HepG2 (cell line): ENCODE measurements around the gene CAPZA1. TPM values are rescaled to one million over a fixed set of nuclear protein-coding genes. Genes with fewer than 3 reads are reported as not detected.

Experiments
- DMTF1 ChIP-seq: sonication (generic); formaldehyde crosslinking; IDR thresholded peaks from 2 replicates; pipeline ENCODE4 v1.4.0; 2020; ENCODE audit warnings: mild to moderate bottlenecking, missing genetic modification reagents
- FOXJ3 ChIP-seq: sonication (generic); formaldehyde crosslinking; IDR thresholded peaks from 2 replicates; pipeline ENCODE4 v1.4.0; 2020; ENCODE audit warnings: missing genetic modification reagents, mild to moderate bottlenecking, borderline replicate concordance
- HMG20A ChIP-seq: IDR thresholded peaks from 2 replicates; pipeline ENCODE4 v1.6.1; 2016; ENCODE audit warnings: borderline replicate concordance
- MED13 ChIP-seq: sonication (generic); formaldehyde crosslinking; IDR thresholded peaks from 2 replicates; pipeline ENCODE4 v1.5.0; 2020; ENCODE audit warnings: missing genetic modification reagents
- MEF2D ChIP-seq: sonication (generic); formaldehyde crosslinking; IDR thresholded peaks from 2 replicates; pipeline ENCODE4 v1.5.1; 2020; ENCODE audit warnings: mild to moderate bottlenecking, missing genetic modification reagents
- PAF1 ChIP-seq: IDR thresholded peaks from 2 replicates; pipeline ENCODE4 v1.6.1; 2016; ENCODE audit warnings: missing genetic modification reagents, missing compliant biosample characterization
- PHF5A ChIP-seq: IDR thresholded peaks from one replicate; pipeline ENCODE4 v1.6.1; 2018; ENCODE audit warnings: low read depth, missing genetic modification reagents; ENCODE audit not compliant: unreplicated experiment
- PLRG1 ChIP-seq: fragments of 450-650 bp; conservative IDR thresholded peaks from 2 replicates; pipeline ENCODE4 v1.6.1; 2016
- POGK ChIP-seq: sonication (generic); formaldehyde crosslinking; conservative IDR thresholded peaks from 2 replicates; pipeline ENCODE4 v1.8.0; 2022; ENCODE audit warnings: mild to moderate bottlenecking, moderate library complexity, missing genetic modification reagents
- REPIN1 ChIP-seq: sonication (generic); formaldehyde crosslinking; IDR thresholded peaks from 2 replicates; pipeline ENCODE4 v1.8.0; 2022; ENCODE audit warnings: missing genetic modification reagents, low read depth, mild to moderate bottlenecking, borderline replicate concordance
- SALL2 ChIP-seq: sonication (generic); formaldehyde crosslinking; IDR thresholded peaks from 2 replicates; pipeline ENCODE4 v1.8.1; 2023; ENCODE audit warnings: mild to moderate bottlenecking, missing genetic modification reagents, inconsistent platforms
- SAP130 ChIP-seq: IDR thresholded peaks from 2 replicates; pipeline ENCODE4 v1.6.1; 2016; ENCODE audit warnings: low read depth
- SMAD9 ChIP-seq: sonication (generic); formaldehyde crosslinking; IDR thresholded peaks from 2 replicates; pipeline ENCODE4 v1.5.1; 2020; ENCODE audit warnings: mild to moderate bottlenecking, missing genetic modification reagents
- SPEN ChIP-seq: sonication (generic); formaldehyde crosslinking; IDR thresholded peaks from 2 replicates; pipeline ENCODE4 v1.5.1; 2020; ENCODE audit warnings: low read depth, mild to moderate bottlenecking, missing genetic modification reagents
- THAP8 ChIP-seq: sonication (generic); formaldehyde crosslinking; IDR thresholded peaks from 2 replicates; pipeline ENCODE4 v1.5.1; 2020; ENCODE audit warnings: missing genetic modification reagents, mild to moderate bottlenecking, borderline replicate concordance
- TOE1 ChIP-seq: sonication (generic); formaldehyde crosslinking; IDR thresholded peaks from 2 replicates; pipeline ENCODE4 v1.4.0; 2020; ENCODE audit warnings: mild to moderate bottlenecking, missing genetic modification reagents
- TRIM24 ChIP-seq: sonication (generic); formaldehyde crosslinking; IDR thresholded peaks from 2 replicates; pipeline ENCODE4 v1.8.0; 2022; ENCODE audit warnings: mild to moderate bottlenecking, missing genetic modification reagents
- TSC22D2 ChIP-seq: sonication (generic); formaldehyde crosslinking; IDR thresholded peaks from 2 replicates; pipeline ENCODE4 v1.5.1; 2020; ENCODE audit warnings: missing genetic modification reagents, mild to moderate bottlenecking, borderline replicate concordance
- ZFP41 ChIP-seq: sonication (generic); formaldehyde crosslinking; IDR thresholded peaks from 2 replicates; pipeline ENCODE4 v1.4.0; 2020; ENCODE audit warnings: mild to moderate bottlenecking, missing genetic modification reagents, borderline replicate concordance
- ZNF451 ChIP-seq: sonication (generic); formaldehyde crosslinking; IDR thresholded peaks from 2 replicates; pipeline ENCODE4 v1.5.0; 2020; ENCODE audit warnings: mild to moderate bottlenecking, missing genetic modification reagents
- ZNF496 ChIP-seq: sonication (generic); formaldehyde crosslinking; IDR thresholded peaks from 2 replicates; pipeline ENCODE4 v1.8.1; 2023; ENCODE audit warnings: mild to moderate bottlenecking, moderate library complexity, missing genetic modification reagents; ENCODE audit not compliant: insufficient replicate concordance
- ZNF644 ChIP-seq: IDR thresholded peaks from 2 replicates; pipeline ENCODE4 v1.6.1; 2016; ENCODE audit warnings: low read depth
- ZNF724P ChIP-seq: sonication (generic); formaldehyde crosslinking; IDR thresholded peaks from 2 replicates; pipeline ENCODE4 v1.8.0; 2022; ENCODE audit warnings: missing genetic modification reagents, borderline replicate concordance
- ZUFSP ChIP-seq: sonication (generic); formaldehyde crosslinking; IDR thresholded peaks from 2 replicates; pipeline ENCODE4 v1.9.0; 2021; ENCODE audit warnings: missing genetic modification reagents, mild to moderate bottlenecking, borderline replicate concordance
- polyA plus RNA-seq, 8 experiments: library from polyadenylated mRNA; depleted of rRNA in 3 of 8; stranded (reverse) in 7 of 8; unstranded in 1 of 8; fragments of >200 nt; fragmentation: Illumina TruSeq in 4 of 8; extraction: Trizol in 4 of 8; gene quantifications; 2 replicates each; pipeline versions ENCODE4 v1.2.1 to v1.2.3, GENCODE V29; 2011 to 2016; ENCODE audit warnings: low read depth in 4 of 8, missing spikeins in 1 of 8, mixed read lengths in 1 of 8; ENCODE audit not compliant: insufficient read depth in 1 of 8
- total RNA-seq, 5 experiments: library from RNA; depleted of rRNA; stranded (reverse); fragments of >200 nt; fragmentation: Illumina TruSeq; extraction: Trizol; gene quantifications; 2 replicates each; pipeline ENCODE4 v1.2.3, GENCODE V29; 2016; ENCODE audit warnings: low read depth in 1 of 5

Gene CAPZA1
- total and polyA plus RNA-seq, 2 of the 13 experiments (the other 11 are each of a cell fraction or from before 2014, with no cell fraction given), result 67.0 to 117 TPM

GRCh38 chr1:112674986-112675727 is 55.5 kb downstream of the CAPZA1 start (continued):
- TF ChIP-seq THAP8 (no peak), MED13 (CRISPR knock-in tag) (no peak), ZFP41 (no peak), ZNF451 (CRISPR knock-in tag) (peak; percentile 58; the same call in 1 of the 2 replicates), FOXJ3 (CRISPR knock-in tag) (no peak), PAF1 (no peak), REPIN1 (CRISPR knock-in tag) (no peak), TOE1 (CRISPR knock-in tag) (no peak), ZUFSP (CRISPR knock-in tag) (no peak), SALL2 (0 out of 2 replicates have a peak, but pooled peaks have one; percentile 30), DMTF1 (CRISPR knock-in tag) (no peak), SMAD9 (CRISPR knock-in tag) (no peak), HMG20A (no peak), ZNF644 (CRISPR knock-in tag) (no peak), POGK (CRISPR knock-in tag) (no peak), PLRG1 (no peak), ZNF496 (CRISPR knock-in tag) (no peak), TSC22D2 (CRISPR knock-in tag) (no peak), TRIM24 (no peak), SPEN (CRISPR knock-in tag) (0 out of 2 replicates have a peak, but pooled peaks have one; percentile 42), SAP130 (CRISPR knock-in tag) (peak; percentile 31; the same call in 1 of the 2 replicates), MEF2D (CRISPR knock-in tag) (no peak), PHF5A (CRISPR knock-in tag) (no peak), ZNF724P (CRISPR knock-in tag) (no peak)
